ENCODE data around the gene ELL2.

Gene ELL2

DNA sequence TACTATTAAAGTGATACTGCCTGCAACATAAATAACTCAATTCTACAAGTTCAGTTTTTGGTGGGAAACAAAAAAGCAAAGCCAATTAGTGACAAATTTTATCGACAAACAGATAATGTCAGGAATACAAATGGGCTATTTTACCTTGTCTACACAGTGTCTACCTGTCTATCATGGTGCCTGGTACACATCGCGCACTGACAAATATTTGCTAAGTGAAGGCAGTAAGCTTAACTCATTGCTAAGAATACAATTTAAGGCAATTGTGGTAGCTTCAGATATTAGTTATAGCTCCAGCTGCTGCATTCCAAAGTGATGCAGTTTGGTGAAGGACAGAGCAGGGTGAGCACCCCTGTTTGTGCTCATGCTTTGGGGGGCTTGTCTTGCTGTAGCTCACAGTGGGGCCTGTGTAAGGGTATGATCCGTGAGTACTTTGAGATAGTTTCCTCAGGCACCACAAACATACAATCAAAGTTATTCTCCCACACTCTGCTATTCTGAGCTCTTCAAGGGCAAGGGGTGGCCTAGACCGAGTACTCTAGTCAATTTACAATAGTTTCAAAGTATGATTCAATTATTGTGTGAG, 24.7 kb downstream of the ELL2 start:
- no peak overlapping the region for H3K4me3 ChIP-seq (ENCODE audit: control insufficient read depth, low read depth, low read length)
- TF ChIP-seq, protein P1, sequence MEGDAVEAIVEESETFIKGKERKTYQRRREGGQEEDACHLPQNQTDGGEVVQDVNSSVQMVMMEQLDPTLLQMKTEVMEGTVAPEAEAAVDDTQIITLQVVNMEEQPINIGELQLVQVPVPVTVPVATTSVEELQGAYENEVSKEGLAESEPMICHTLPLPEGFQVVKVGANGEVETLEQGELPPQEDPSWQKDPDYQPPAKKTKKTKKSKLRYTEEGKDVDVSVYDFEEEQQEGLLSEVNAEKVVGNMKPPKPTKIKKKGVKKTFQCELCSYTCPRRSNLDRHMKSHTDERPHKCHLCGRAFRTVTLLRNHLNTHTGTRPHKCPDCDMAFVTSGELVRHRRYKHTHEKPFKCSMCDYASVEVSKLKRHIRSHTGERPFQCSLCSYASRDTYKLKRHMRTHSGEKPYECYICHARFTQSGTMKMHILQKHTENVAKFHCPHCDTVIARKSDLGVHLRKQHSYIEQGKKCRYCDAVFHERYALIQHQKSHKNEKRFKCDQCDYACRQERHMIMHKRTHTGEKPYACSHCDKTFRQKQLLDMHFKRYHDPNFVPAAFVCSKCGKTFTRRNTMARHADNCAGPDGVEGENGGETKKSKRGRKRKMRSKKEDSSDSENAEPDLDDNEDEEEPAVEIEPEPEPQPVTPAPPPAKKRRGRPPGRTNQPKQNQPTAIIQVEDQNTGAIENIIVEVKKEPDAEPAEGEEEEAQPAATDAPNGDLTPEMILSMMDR (conservative IDR thresholded peaks at IDR 0.05; ENCODE audit: control insufficient read depth, insufficient read depth, low read depth, low read length): no peak
- DNase-seq (ENCODE audit: low read depth): no peak

DNA sequence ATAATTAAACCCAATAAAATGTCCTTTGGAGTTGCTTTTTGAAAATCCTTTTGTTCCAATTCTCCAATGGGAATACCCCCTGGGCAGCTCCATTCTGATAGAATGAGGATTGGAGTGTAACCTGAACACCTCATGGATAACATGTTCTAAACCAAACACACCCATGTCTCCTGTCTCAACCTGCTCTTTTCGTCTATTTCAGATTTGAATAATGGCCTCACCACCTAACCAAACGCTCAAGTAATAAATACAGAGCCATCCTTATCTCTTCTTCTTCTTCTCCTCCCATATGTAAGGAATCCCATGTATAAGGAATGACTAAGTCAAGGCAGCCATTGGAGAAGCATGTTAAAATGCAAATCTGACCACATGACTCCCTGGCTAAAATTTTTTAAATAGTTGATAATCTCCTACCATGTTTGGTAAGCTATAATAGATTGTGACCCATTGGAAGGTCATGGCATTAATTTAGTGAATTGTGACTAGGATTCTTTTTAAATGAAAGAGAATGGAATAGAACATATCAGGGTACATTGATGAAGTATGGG, 26.0 kb downstream of the ELL2 start:
- TF ChIP-seq, protein P1 (conservative IDR thresholded peaks at IDR 0.05; ENCODE audit: control insufficient read depth, insufficient read depth, low read depth, low read length): no peak
- DNase-seq (ENCODE audit: low read depth): no peak
- no peak overlapping the region for H3K4me3 ChIP-seq (ENCODE audit: control insufficient read depth, low read depth, low read length)

DNA sequence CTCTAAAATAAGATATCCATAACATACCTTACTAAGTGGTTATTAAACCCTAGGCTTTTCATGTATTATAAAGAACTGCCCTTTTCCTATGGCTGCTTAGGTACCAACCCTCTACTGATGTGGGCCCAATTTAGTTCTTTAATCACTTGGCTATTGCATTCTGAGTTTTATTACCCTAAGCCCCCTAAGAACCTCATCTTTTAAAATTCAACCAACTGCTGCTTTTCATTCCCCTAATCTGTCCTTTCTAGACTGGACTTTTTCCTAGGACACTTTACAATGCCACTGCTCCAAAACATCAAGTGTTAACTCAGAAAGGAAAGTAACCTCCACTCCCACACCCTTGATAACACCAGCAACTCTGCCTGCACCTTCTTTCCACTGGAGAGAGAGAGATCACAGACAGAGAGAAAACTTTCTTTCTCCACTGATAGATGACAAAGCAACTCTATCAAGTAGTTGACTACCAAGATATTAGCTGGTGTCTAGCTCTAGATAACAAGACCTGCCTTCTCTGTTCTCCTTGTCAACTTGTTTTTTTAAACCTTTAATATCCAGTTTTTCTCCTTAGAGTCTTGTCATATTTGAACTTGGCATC, 27.3 kb downstream of the ELL2 start:
- TF ChIP-seq, protein P1 (conservative IDR thresholded peaks at IDR 0.05; ENCODE audit: control insufficient read depth, insufficient read depth, low read depth, low read length): no peak
- DNase-seq (ENCODE audit: low read depth): no peak
- H3K4me3 ChIP-seq (ENCODE audit: control insufficient read depth, low read depth, low read length): no peak overlapping the region

DNA sequence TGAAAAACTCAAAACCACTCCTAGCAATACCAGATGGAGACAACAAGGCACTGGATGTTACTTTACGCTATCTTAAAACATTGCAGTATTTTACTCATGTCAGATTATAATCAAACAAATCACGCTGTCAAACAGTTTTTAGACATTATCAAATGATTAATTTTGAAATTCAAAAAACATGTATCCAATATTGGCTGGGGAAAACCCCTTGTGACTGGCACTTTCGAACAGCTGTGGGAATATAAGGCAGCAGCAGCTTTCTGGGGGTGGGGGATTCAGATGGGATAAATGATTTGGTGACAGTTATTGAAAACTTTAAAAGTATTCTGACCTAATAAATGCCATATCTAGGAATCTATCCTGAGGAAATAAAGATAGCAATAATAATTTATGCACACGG, 28.7 kb downstream of the ELL2 start:
- H3K4me3 ChIP-seq (ENCODE audit: control insufficient read depth, low read depth, low read length): no peak overlapping the region
- TF ChIP-seq, protein P1 (conservative IDR thresholded peaks at IDR 0.05; ENCODE audit: control insufficient read depth, insufficient read depth, low read depth, low read length): no peak
- DNase-seq (ENCODE audit: low read depth): no peak

DNA sequence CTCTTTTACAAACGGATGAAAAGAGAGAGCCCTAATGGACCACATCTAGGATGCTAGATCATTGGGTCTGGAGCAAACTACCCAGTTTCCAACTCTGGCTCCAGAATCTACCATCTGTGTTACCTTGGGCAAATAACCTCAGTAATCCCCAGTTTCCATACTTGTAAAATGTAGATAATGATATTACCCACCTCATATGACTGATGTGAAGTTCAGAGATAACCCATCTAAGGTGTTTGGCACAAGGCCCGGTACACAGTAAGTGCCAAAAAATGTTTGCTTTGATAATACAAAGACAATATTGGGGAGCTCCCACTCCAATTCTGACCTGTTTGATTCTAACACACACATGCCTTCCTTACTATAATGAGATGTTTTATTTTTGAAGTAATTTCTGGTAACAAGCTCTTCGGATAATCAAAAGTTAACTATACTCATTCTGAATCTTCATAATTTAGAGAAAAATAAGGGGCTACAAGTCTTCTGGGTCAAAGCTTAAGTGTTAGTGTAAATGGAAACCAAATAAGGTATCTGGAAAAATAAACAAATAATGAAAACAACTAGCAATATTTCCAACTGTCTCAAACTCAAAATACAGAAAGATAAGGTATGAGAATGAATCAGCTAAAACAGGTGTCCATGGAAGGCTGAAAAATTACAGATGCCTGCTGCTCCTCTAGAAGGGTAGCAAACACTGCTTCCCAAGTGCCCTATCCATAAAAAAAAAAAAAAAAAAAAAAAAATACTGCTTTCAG, 30.4 kb downstream of the ELL2 start:
- H3K4me3 ChIP-seq (ENCODE audit: control insufficient read depth, low read depth, low read length): no peak overlapping the region
- TF ChIP-seq, protein P1 (conservative IDR thresholded peaks at IDR 0.05; ENCODE audit: control insufficient read depth, insufficient read depth, low read depth, low read length): no peak
- DNase-seq (ENCODE audit: low read depth): no peak

DNA sequence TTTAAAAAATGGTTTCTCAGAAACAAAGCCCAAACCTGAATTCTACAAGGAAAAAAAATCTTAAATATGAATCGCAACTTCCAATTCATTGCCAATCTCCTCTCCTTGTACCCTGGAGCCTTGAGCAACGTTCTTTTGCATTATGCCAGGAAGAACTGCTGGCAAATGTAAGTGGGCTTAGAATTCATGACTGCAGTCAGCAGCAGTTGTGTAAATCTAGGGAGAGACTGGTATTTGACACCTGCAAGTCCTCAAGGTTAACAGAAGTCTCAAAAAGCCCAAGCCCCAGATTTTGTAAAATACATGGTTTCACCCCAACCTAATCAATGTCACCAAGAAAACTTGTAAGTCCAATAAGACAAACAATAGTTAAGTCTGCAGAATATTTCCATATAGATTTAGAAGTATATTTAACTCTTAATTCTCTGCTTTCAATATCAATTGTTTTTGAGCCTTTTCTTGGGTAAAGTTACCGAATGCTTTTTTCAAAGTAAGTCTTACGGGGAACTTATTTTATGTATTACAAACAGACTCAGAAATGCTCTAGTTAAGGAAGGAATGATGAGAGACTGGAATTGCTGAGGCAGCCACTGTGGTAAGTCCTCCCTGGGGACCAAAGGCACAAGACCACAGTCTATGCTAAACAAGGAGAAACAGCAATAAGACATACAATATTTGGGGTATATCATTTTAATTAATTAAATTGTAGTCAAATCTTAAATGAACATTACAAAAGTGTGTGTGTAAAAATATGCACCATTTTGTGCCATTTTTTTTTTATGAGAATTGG, 31.3 kb downstream of the ELL2 start:
- no peak for DNase-seq (ENCODE audit: low read depth)
- no peak overlapping the region for H3K4me3 ChIP-seq (ENCODE audit: control insufficient read depth, low read depth, low read length)
- TF ChIP-seq, protein P1 (conservative IDR thresholded peaks at IDR 0.05; ENCODE audit: control insufficient read depth, insufficient read depth, low read depth, low read length): no peak

Data from fibroblast of mammary gland (primary cell).